Left ventricle myocardium inferior (tissue), 1 donor: ENCODE results near the gene FAM83E. TPM values are rescaled to one million over a fixed set of nuclear protein-coding genes. Genes with fewer than 3 reads are reported as not detected.

Experiments
- DNase-seq: peaks from one replicate; pipeline ENCODE4 v3.0.0-alpha.2; 2020
- H3K27ac ChIP-seq: fragments of 200-600 bp; replicated peaks from 2 replicates; pipeline ENCODE4 v1.8.0; 2021
- H3K27me3 ChIP-seq: fragments of 200-600 bp; 2 replicates; pipeline ENCODE4 v1.8.0; 2021; ENCODE audit warnings: low read depth
- H3K36me3 ChIP-seq: fragments of 200-600 bp; 2 replicates; pipeline ENCODE4 v1.8.0; 2021
- H3K4me1 ChIP-seq: fragments of 200-600 bp; 2 replicates; pipeline ENCODE4 v1.8.0; 2021
- H3K4me3 ChIP-seq: fragments of 200-600 bp; 2 replicates; pipeline ENCODE4 v1.8.0; 2021; ENCODE audit warnings: mild to moderate bottlenecking, moderate library complexity
- H3K9me3 ChIP-seq: fragments of 200-600 bp; replicated peaks from 2 replicates; pipeline ENCODE4 v1.8.0; 2021
- intact Hi-C: fragments of 100-400 bp; cut with micrococcal nuclease; formaldehyde crosslinking; loops from one replicate; pipeline ENCODE4 v1.11.0; 2022
- total RNA-seq: library from RNA; stranded (reverse); fragmentation: NEBNext Ultra II Directional; extraction: Animal tissue kit (Norgen Biotek cat#: 25700); gene quantifications from one replicate; pipeline ENCODE4 v1.2.1, GENCODE V29; 2021
- TF ChIP-seq, protein P1 (sequence below): fragments of 200-600 bp; IDR thresholded peaks from 2 replicates; pipeline ENCODE4 v1.8.0; 2021; ENCODE audit warnings: antibody characterized with exemption, mild to moderate bottlenecking, borderline replicate concordance
- donor health status: DM: no; HTN: yes; CAD: no; lungs with severe emphysema.

The FAM83E gene
- total RNA-seq, 1 donor from 2014 or later: not detected

GRCh38 chr19:48644839-48645619, 30.2 kb upstream of the FAM83E start:
- TF ChIP-seq, protein P1, sequence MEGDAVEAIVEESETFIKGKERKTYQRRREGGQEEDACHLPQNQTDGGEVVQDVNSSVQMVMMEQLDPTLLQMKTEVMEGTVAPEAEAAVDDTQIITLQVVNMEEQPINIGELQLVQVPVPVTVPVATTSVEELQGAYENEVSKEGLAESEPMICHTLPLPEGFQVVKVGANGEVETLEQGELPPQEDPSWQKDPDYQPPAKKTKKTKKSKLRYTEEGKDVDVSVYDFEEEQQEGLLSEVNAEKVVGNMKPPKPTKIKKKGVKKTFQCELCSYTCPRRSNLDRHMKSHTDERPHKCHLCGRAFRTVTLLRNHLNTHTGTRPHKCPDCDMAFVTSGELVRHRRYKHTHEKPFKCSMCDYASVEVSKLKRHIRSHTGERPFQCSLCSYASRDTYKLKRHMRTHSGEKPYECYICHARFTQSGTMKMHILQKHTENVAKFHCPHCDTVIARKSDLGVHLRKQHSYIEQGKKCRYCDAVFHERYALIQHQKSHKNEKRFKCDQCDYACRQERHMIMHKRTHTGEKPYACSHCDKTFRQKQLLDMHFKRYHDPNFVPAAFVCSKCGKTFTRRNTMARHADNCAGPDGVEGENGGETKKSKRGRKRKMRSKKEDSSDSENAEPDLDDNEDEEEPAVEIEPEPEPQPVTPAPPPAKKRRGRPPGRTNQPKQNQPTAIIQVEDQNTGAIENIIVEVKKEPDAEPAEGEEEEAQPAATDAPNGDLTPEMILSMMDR: no peak
- intact Hi-C loops: loop anchor here (5.0 to 10.0 kb wide), 2 partner anchors 100 to 142 kb away; partner anchors contain the start of genes IZUMO1 and RASIP1
- H3K36me3 ChIP-seq: no peaks in the 10 kb centered on the region

DNA sequence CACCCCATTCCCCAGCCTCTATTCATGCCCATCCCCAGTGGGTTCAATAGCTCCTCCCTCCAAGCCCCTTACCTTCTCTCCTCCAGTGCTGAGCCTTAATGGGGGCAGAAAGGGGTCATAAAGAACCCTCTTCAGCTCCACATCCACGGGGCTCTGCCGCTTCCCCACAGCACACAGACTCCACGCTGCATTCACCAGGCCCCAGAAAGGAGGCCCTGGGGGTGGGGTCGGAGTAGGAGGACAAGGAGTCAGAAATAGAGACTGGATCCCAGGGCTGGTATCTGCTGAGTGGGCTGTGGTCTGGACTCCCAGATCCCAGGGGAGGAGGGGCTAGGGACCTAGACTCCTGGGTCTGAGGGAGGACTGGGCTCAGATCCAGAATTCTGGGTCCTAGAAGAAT, 29.5 kb upstream of the FAM83E start:
- no peaks in the 10 kb centered on the region for H3K27me3 ChIP-seq
- no peak for DNase-seq
- TF ChIP-seq, protein P1: no peak
- no peaks in the 10 kb centered on the region for H3K9me3 ChIP-seq
- no peaks in the 10 kb centered on the region for H3K36me3 ChIP-seq
- H3K4me3 ChIP-seq: peak overlapping the region; percentile 73
- intact Hi-C loops: loop anchor here (10.0 kb wide), 1 partner anchor 100 kb away; the partner anchor contains the start of genes IZUMO1 and RASIP1
- peaks cover 24% of the 10 kb centered on the region for H3K4me1 ChIP-seq
- H3K27ac ChIP-seq: peak overlapping the region; percentile 87

More at GRCh38 chr19:48644839-48645619, 30.2 kb upstream of the FAM83E start:
- Histone ChIP-seq H3K9me3 (no peaks in the 10 kb centered on the region), H3K27me3 (no peaks in the 10 kb centered on the region), H3K27ac (peak overlapping the region; percentile 87), H3K4me3 (peak overlapping the region; percentile 73), H3K4me1 (peaks cover 24% of the 10 kb centered on the region)
- DNase-seq: peak; percentile 72

- Histone ChIP-seq H3K36me3 (no peaks in the 10 kb centered on the region), H3K4me3 (no peak overlapping the region), H3K27ac (no peak overlapping the region), H3K4me1 (peaks cover 32% of the 10 kb centered on the region), H3K9me3 (no peaks in the 10 kb centered on the region), H3K27me3 (no peaks in the 10 kb centered on the region)
- TF ChIP-seq, protein P1: no peak
- intact Hi-C loops: loop anchor here (10.0 kb wide), 1 partner anchor 102 kb away; the partner anchor contains the start of genes IZUMO1 and RASIP1
- DNase-seq: no peak
These were observed 28.0 kb upstream of the FAM83E start for GRCh38 chr19:48642862-48643261.

- TF ChIP-seq, protein P1: no peak
- intact Hi-C loops: loop anchor here (10.0 kb wide), 1 partner anchor 103 kb away; the partner anchor contains the start of genes IZUMO1 and RASIP1
- H3K27me3 ChIP-seq: no peaks in the 10 kb centered on the region
- no peak overlapping the region for H3K27ac ChIP-seq
- H3K4me1 ChIP-seq: peaks cover 36% of the 10 kb centered on the region
- H3K9me3 ChIP-seq: no peaks in the 10 kb centered on the region
- DNase-seq: no peak
- no peaks in the 10 kb centered on the region for H3K36me3 ChIP-seq
- H3K4me3 ChIP-seq: no peak overlapping the region
These were observed 27.0 kb upstream of the FAM83E start for GRCh38 chr19:48641850-48642249.

GRCh38 chr19:48639483-48640375, 24.9 kb upstream of the FAM83E start:
- Histone ChIP-seq H3K4me1 (peaks cover 38% of the 10 kb centered on the region), H3K27ac (no peak overlapping the region), H3K9me3 (no peaks in the 10 kb centered on the region), H3K36me3 (no peaks in the 10 kb centered on the region), H3K4me3 (no peak overlapping the region), H3K27me3 (no peaks in the 10 kb centered on the region)
- intact Hi-C loops: loop anchor here (10.0 kb wide), 1 partner anchor 105 kb away; the partner anchor contains the start of genes IZUMO1 and RASIP1
- no peak for DNase-seq
- TF ChIP-seq, protein P1: no peak
